Measurements from ENCODE around the gene FOXK1.
A peak's percentile ranks its signal among the peaks of the same experiment; 100 is the strongest.
"Not testable (repeated sequence)": the region's sequence is repeated elsewhere in the genome, so short reads cannot be mapped to it uniquely, and the experiment has no call there.

Gene FOXK1

DNA sequence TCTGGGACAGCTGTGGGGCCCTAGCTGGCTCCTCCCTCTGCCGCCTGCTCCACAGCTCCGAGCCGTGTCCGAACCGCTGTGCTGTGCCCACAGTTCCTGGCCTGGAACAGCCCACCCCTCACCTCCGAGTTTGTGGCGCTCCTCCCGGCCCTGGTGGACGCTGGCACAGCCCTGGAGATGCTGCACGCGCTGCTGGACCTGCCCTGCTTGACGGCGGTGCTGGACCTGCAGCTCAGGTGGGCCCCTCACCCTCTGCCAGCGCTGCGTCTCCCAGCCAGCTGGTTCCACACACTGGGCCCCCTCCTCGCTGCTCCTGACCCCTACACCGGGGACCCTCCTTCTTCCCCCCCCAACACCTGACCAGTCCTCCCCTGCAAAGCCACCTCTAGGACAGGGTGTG is 105.4 kb downstream of the FOXK1 start:
- DNase-seq (ENCODE audit: low read depth) = no peak

DNA sequence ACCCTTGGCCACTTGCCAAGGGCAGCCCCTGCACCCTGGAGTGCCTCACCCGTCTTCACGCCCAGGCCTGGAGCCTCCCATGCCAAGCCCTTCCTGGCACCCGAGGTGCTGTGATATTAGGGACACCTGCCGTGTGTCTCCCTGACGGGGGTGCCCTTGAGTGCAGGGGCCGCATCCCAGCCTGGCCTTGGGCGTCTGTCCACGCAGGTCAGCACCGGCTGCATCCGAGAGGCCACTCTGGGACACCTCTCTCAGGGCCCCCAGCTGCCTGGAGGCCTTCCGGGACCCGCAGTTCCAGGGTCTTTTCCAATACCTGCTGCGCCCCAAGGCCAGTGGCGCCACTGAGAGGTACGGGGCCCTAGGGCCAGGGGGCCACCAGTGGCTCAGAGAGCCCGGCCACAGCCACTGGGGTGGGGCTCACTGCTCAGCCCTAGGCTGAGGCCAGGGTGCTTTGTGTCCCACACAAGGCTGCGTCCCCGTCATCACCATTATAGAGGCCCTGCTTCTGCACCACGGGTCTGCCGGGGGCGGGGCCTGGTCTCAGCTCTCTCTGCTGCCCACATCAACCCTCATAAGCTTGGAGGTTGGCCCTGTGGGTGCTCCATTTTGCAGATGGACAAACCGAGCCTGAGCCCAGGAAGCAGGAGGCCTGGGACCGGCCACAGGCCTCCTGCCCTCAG is 106.0 kb downstream of the FOXK1 start:
- no peak for DNase-seq (ENCODE audit: low read depth)

DNA sequence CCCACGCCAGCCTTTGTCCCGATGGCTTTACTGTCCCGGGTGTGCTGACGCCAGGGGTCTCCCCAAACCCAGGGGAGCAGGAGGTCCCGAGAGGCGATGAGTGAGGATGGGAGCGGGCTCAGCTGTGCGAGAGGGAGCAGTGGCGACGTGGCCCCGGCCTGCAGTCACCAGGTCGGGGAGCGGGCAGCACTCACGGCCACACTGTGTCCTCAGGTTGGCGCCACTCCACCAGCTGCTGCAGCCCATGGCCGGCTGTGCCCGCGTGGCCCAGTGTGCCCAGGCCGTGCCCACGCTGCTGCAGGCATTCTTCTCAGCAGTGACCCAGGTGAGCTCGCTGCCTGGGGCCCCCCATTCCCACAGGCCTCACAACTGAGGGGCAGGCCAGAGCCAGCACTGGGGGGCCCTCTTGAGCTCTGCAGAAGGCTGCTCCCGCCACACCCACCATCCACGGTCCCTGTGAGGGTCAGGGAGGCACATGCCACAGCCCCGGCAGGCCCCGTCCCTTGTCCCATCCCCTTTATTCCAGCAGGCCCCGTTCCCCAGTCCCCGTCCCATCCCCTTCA is 106.6 kb downstream of the FOXK1 start:
- no peak for DNase-seq (ENCODE audit: low read depth)

DNA sequence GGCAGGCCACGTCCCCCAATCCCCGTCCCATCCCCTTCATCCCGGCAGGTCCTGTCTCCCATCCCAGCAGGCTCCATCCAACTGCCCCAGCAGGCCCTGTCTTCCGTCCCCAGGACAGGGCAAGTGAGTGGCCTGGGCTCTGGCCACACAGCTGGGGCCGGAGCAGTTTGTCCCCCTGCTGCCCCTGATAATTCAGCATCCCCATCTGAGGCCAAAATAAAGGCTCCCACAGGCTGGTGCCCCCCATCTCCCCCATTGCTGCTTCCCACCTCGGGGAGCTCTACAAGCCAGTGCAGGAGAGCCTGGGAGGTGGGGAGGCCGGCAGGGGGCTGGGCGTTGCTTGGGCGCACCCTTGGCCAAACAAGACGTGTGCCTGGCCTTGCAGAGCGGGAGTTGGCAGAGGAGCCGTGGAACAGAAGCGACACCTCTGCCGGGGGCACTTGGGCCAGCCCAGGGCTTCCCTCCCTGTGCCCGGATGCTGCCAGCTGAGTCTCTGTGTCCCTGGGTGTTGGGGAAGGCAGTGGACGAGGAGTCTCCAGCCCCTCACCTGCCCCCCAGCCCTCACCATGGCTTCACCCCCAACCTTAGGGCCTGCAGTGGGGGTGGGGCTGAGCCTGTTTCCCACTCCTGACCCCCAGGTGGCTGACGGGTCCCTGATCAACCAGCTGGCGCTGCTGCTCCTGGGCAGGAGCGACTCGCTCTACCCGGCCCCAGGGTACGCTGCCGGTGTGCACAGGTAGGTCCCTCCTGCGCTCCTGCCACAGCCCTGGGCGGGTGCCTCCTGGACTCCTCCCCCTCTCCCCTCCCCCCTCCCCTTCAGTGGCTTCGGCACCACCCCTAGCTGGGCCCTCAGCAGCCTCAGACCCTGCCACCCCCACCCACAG is 107.3 kb downstream of the FOXK1 start:
- DNase-seq (ENCODE audit: low read depth) = no peak

DNA sequence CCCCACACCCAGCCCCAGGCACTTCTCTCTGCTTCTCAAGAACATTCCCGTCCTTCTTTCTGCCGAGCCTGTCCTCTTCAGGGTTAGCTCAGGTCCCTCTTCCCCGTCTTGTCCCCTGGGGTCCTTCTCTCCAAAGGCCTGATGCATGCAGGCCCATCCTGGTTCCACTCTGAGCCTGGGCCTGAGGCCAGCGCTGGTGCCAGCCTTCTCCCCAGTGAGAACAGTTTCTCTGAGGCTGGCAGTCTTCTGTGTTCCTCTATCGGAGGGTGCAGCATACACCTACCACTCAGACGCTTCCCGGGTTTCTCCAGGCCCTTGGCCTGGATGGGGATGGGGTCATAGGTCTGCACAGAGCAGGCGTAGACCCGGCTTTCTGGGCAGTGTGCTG is 108.0 kb downstream of the FOXK1 start:
- DNase-seq (ENCODE audit: low read depth) = no peak

DNA sequence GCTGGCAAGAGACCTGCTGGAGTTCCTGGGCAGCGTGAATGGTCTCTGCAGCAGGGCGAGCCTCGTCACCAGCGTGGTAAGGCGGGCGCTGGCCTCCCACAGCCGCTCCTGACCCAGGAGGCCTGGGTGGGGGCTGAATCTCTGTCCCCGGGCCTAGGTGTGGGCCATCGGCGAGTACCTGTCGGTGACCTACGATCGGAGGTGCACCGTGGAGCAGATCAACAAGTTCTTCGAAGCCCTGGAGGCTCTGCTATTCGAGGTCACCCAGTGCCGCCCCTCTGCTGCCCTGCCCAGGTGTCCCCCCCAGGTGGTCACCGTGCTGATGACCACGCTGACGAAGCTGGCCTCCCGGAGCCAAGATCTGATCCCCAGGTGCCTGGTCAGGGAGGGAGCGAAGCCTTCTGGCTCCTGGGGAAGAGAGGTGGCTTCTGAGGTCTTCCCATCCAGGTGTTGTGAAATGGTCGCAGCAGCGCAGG is 108.5 kb downstream of the FOXK1 start:
- DNase-seq (ENCODE audit: low read depth) = no peak

DNA sequence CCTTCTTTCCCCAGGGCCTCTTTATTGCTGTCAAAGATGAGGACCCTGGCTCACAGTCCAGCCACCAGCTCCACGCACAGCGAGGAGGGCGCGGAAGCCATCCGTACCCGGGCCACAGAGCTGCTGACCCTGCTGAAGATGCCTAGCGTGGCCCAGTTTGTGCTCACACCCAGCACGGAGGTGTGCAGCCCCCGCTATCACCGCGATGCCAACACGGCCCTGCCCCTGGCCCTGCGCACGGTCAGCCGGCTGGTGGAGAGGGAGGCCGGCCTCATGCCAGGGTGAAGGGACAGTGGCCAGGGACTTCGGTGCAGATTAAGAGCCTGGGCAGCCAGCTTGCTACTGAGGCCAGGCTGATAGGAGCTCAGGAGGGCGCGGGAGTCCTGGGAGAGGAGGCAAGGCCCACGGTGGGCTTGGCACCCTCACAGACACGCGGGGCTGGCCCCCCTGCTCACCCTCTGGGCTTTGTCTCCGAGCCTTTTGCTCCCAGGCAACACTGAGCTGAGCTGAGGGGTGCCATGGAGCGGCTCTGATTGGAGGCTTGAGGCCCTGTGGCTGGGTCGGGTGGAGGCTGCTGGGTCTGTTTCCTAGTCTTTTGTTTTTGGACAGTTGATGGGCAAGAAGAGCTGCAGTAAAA is 109.1 kb downstream of the FOXK1 start:
- no peak for DNase-seq (ENCODE audit: low read depth)

DNA sequence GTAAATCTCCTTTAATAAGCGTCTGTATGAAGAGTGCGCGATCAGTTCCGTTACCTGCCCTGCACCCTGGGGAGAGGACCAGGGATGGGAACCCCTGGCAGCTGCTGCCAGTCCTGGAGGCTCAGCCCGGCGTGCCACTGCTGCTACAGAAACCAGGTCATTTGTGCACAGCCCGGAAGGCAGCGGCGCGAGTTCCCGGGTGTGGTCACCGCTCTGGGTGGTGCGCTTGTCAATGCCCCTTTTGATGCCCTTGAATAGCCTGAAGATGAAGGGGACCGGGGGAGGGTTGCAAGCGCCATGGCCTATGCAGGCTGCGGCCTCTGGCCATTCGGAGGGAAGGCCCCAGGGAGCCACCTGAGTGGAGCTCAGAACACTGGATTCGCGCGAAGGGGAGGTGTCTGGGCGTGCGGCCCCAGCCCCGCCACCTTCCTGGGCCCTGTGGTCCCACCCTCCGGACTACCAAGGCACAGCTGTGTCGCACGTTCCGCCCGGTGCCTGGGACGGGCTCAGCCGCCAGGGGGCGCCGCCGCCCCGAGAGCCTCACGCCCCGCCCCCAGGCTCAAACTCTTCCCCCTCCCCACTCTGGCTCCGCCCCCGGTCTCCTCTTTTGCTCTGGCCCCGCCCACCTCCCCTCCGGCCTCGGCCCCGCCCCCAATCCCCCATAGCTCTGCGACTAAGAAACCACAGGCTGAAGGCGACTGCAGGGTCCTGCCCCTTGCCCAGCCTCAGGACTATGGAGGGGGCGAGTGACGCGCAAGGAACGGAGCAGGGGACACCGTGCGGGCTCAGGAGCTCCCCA is 109.8 kb downstream of the FOXK1 start:
- DNase-seq (ENCODE audit: low read depth) = peak; percentile 62

DNA sequence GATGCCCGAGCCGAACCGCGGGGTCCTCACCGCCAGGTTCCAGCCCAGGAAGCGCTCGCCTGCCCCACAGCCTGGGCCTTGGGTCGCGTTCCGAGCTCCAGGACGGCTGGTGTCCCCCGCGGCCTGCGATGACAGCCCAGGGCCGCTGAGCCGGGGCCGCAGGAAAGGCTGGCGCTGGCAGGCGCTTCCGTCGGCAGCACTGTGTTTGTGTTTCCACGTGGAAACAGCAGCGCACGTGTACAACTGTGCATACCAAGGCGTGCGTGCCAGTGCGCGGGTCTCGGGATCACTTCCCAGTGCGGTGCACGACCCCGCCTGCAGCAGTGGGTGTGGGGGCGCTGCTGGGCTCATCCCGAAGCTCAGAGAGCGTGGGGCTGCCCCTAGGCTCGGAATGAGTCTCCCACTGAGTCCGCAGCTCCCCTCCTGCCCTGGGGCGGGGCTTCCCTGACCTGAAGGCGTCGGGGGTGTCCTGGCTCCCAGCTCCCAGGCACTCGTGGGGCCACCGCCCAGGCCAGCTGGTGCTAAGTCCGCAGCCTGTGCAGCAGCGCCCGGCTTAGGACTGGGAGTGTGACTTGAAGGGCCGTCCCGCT is 110.5 kb downstream of the FOXK1 start:
- no peak for DNase-seq (ENCODE audit: low read depth)

DNA sequence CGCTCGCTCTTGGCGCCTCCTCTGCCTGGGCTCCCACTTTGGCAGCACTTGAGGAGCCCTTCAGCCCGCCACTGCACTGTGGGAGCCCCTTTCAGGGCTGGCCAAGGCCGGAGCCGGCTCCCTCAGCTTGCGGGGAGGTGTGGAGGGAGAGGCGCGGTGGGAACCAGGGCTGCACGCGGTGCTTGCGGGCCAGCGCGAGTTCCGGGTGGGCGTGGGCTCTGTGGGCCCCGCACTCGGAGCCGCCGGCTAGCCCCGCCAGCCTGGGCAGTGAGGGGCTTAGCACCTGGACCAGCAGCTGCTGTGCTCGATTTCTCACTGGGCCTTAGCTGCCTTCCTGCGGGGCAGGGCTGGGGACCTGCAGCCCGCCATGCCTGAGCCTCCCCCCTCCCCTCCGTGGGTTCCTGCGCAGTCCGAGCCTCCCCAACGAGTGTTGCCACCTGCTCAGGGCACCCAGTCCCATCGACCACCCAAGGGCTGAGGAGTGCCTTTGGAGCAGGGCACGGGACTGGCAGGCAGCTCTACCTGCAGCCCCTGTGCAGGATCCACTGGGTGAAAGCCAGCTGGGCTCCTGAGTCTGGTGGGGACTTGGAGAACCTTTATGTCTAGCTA is 111.4 kb downstream of the FOXK1 start:
- DNase-seq (ENCODE audit: low read depth) = not testable (repeated sequence)

DNA sequence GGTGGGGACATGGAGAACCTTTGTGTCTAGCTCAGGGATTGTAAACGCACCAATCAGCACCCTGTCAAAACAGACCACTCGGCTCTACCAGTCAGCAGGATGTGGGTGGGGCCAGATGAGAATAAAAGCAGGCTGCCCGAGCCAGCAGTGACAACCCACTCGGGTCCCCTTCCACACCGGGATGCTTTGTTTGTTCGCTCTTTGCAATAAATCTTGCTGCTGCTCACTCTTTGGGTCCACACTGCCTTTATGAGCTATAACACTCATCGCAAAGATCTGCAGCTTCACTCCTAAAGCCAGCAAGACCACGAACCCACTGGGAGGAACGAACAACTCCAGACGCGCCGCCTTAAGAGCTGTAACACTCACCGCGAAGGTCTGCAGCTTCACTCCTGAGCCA is 112.1 kb downstream of the FOXK1 start:
- not testable (repeated sequence) for DNase-seq (ENCODE audit: low read depth)

DNA sequence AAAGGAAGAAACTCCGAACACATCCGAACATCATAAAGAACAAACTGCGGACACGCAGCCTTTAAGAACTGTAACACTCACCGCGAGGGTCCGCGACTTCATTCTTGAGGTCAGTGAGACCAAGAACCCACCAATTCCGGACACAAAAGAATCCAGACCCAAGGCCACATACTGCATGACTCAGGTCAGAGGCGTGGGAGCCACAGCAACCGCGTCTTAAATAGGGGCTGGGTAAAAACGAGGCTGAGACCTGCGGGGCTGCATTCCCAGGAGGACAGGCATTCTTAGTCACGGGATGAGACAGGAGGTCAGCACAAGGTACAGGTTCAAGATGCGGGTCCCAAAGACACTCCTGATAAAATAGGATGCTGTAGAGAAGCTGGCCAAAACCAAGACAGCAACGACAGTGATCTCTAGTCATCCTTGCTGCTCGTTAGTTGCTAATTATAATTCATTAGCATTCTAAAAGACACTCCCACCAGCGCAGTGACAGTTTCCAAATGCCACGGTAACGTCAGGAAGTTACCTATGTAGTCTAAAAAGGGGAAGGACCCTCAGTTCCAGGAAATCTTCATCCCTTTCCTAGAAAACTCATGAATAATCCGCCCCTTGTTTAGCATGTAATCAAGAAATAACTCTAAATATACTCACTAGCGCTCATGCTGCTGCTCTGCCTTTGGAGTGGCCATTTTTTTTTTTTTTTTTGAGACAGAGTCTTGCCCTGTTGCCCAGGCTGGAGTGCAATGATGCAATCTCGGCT is 112.7 kb downstream of the FOXK1 start:
- no peak for DNase-seq (ENCODE audit: low read depth)

DNA sequence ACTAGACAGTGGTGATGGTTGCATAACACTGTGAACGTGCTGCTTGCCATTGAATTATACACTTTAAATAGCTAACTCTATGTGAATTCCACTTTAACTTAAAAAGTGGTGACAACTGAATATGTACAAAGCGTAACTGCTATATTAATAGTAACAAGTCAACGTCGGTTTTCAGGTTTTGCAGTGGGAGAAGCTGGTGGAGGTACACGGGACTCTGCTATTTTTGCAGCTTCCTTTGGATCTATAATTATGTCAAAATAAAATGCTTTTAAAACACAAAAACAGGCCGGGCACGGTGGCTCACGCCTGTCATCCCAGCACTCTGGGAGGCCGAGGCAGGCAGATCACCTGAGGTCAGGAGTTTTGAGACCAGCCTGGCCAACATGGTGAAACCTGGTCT is 114.4 kb downstream of the FOXK1 start:
- DNase-seq (ENCODE audit: low read depth) = no peak

DNA sequence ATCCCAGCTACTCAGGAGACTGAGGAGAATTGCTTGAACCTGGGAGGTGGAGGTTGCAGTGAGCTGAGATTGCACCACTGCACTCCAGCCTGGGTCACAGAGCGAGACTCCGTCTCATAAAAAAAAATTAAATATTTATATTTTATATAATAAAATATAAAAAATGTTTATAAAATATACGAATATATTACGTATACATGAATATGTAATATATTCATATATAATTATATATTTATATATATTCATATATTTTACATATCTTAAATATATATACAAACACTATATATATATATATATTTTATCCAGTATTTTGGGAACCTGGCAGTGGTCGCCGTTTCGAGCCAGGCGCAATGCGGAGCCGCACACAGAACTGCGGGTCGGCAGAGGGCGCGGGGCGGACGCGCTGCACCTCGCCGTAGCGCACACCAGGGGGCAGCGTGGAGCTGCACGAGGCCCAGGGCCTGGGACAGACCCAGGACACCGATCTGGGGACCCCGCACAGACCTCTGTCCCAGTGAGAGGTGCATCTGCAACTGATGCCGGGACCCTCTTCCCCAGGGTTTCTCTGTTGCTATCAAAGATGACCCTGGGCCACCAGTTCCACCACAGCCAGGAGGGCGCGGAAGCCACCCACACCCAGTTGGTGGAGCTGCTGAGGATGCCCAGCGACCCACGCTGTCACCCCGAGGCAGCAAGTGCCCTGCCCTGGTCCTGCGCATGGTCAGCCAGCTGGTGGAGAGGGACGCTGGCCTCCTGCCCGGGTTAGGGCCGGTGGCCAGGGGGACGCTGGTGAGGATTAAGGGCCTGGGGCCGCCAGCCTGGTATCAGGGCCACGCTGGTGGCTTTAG is 116.0 kb downstream of the FOXK1 start:
- DNase-seq (ENCODE audit: low read depth) = no peak

DNA sequence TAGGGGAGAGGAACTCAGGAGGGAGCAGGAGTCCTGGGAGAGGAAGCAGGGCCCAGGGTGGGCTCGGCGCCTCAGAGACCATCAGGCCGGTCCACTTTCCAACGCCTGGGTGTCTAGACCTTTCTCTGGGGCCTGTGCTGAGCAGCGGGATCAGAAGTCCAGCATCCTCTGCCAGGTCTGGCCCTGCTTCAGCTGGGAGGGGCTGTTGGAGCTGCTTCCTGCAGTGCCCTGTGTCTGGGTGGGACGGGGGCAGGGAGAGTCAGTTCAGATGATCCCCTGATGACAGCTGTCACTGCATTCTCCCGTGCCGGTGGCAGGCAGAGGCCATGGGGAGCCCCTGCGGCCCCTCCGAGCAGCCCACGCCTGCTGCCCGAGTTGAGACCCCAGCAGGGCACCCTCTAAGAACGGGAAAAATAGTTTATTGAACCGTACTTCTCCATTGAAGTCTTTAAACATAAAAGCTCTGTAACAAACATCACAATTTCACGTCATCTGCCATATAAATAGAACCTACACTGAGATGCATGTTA is 116.7 kb downstream of the FOXK1 start:
- DNase-seq (ENCODE audit: low read depth) = no peak

DNA sequence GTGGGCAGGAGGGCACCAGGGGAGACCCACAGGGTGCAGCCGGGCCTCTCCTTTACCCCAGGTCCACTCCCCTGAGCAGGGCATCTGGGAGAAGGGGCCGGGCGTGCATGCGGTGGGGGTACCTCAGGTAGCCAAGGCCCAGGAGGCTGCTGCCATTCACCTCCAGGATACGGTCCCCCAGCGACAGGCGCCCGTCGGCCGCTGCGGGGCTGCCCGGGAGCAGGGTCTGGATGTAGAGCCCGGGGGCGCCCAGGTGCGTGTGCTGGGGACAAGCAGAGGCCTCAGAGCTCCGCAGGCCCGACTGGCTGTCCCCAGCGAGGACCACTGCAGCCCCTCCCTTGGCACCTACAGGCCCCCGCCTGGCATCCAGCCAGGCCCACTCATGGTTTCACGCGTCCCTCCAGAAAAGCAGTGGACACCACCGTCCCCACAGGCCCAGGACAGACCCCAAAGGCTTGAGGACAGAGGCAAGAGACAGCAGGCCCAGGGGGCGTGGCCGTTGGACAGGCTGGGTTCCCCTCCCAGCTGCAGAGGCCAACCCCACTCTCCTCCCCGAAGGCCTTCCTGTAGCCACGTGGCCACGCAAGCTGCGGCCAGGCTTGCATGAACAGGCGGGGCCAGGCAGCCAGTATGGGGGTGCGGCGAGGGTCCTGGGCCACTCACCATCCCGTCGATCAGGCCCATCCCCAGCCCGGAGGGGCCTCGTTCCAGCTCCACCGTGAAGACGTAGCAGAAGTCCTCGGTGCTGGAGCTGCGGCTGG is 117.6 kb downstream of the FOXK1 start:
- DNase-seq (ENCODE audit: low read depth) = no peak

DNA sequence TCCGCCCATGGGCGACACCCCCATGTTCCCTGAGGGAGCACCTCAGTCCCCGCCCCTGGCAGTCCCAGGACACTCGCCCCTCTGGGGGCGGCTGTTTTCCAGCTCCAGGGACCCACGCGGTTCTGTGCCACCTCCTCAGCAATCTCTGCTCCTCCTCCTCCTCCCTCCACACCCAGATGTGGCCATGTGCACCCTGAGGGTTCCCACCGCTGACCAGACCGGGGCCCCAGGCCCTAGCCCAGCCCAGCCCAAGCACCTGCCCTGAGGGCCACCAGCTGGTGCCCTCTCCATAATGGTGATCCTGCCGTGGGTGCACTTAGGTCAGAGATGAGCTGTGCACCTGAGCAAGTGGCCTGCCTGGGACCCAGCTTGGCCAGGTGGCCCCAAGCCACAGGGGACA is 118.4 kb downstream of the FOXK1 start:
- DNase-seq (ENCODE audit: low read depth) = no peak
